PC-9 (cell line): ENCODE data around the gene RPS23.

Experiments used
- EZH2 ChIP-seq: fragments of 200-600 bp; sonication (generic); IDR thresholded peaks from 2 replicates; pipeline ENCODE4 v1.8.0; 2017; ENCODE audit warnings: antibody characterized with exemption, low read depth
- TF ChIP-seq, protein P1 (sequence below): fragments of 200-600 bp; sonication (generic); conservative IDR thresholded peaks from 2 replicates; pipeline ENCODE4 v1.6.1; 2017; ENCODE audit warnings: mixed run types, antibody characterized with exemption, mild to moderate bottlenecking, moderate library complexity

DNA sequence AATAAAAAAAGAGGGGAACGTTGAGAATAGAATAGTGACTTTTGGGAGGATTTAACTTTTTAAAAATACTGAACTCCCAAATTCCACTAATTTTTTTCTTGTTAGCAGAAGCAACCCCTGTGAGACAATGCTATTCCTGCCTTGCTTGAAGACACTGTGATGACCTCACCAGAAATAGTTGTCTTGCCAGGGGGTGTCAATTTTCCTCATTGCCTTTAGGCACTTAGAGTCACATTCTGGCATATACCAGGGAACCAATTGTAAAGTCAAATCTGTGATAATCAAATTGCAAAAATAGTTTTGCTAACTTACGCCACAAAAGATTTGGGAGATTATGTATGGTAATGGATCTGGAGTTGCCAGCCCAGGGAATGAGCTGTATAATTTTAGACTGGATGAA, 42.8 kb upstream of the RPS23 start:
- TF ChIP-seq, protein P1, sequence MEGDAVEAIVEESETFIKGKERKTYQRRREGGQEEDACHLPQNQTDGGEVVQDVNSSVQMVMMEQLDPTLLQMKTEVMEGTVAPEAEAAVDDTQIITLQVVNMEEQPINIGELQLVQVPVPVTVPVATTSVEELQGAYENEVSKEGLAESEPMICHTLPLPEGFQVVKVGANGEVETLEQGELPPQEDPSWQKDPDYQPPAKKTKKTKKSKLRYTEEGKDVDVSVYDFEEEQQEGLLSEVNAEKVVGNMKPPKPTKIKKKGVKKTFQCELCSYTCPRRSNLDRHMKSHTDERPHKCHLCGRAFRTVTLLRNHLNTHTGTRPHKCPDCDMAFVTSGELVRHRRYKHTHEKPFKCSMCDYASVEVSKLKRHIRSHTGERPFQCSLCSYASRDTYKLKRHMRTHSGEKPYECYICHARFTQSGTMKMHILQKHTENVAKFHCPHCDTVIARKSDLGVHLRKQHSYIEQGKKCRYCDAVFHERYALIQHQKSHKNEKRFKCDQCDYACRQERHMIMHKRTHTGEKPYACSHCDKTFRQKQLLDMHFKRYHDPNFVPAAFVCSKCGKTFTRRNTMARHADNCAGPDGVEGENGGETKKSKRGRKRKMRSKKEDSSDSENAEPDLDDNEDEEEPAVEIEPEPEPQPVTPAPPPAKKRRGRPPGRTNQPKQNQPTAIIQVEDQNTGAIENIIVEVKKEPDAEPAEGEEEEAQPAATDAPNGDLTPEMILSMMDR: no peak
- no peak for TF ChIP-seq EZH2
